Activated T-cell treated with anti-CD3 and anti-CD28 coated beads for 1 hour (primary cell): ENCODE results near the gene ADCY10.
"Not testable (repeated sequence)": the region's sequence is repeated elsewhere in the genome, so short reads cannot be mapped to it uniquely, and the experiment has no call there.

Experiments
- DNase-seq: peaks from one replicate; pipeline ENCODE4 v3.0.0-alpha.2; 2020; ENCODE audit warnings: low read depth

The ADCY10 gene

GRCh38 chr1:167806676-167807075 lies 107.3 kb downstream of the ADCY10 start:
- not testable (repeated sequence) for DNase-seq

- DNase-seq, result not testable (repeated sequence)
Measured at GRCh38 chr1:167806235-167806634, 107.7 kb downstream of the ADCY10 start.

GRCh38 chr1:167805041-167805556 lies 108.8 kb downstream of the ADCY10 start:
- DNase-seq, result no peak

- DNase-seq, result peak; percentile 78
Measured at GRCh38 chr1:167803358-167804207, 110.4 kb downstream of the ADCY10 start.

- DNase-seq, result no peak
Measured at GRCh38 chr1:167802235-167802634, 111.7 kb downstream of the ADCY10 start.

GRCh38 chr1:167800251-167800650 lies 113.7 kb downstream of the ADCY10 start:
- no peak for DNase-seq

- DNase-seq, result no peak
Measured at GRCh38 chr1:167799747-167800146, 114.2 kb downstream of the ADCY10 start.

GRCh38 chr1:167798952-167799351 lies 115.0 kb downstream of the ADCY10 start:
- DNase-seq, result no peak

GRCh38 chr1:167797015-167797414 lies 116.9 kb downstream of the ADCY10 start:
- no peak for DNase-seq

- DNase-seq, result no peak
Measured at GRCh38 chr1:167795810-167796740, 117.9 kb downstream of the ADCY10 start.

- DNase-seq, result no peak
Measured at GRCh38 chr1:167794043-167794442, 119.9 kb downstream of the ADCY10 start.

GRCh38 chr1:167792188-167792565 lies 121.8 kb downstream of the ADCY10 start:
- no peak for DNase-seq

GRCh38 chr1:167791281-167792187 lies 122.4 kb downstream of the ADCY10 start:
- no peak for DNase-seq

GRCh38 chr1:167790117-167790516 lies 123.8 kb downstream of the ADCY10 start:
- no peak for DNase-seq

GRCh38 chr1:167789501-167789900 lies 124.4 kb downstream of the ADCY10 start:
- DNase-seq, result no peak

GRCh38 chr1:167786502-167786901 lies 127.4 kb downstream of the ADCY10 start:
- no peak for DNase-seq

GRCh38 chr1:167784876-167785550 lies 128.9 kb downstream of the ADCY10 start:
- no peak for DNase-seq

- DNase-seq, result no peak
Measured at GRCh38 chr1:167782946-167783345, 131.0 kb downstream of the ADCY10 start.

GRCh38 chr1:167781558-167781957 lies 132.4 kb downstream of the ADCY10 start:
- DNase-seq, result no peak

GRCh38 chr1:167777269-167777650 lies 136.7 kb downstream of the ADCY10 start:
- DNase-seq, result no peak
